Loucy (cell line): ENCODE measurements around the gene TRIO.

Source experiments
- H2AFZ ChIP-seq: fragments of 200-600 bp; sonication (generic); 2 replicates; pipeline ENCODE4 v1.6.0; 2016; ENCODE audit warnings: antibody characterized with exemption, mild to moderate bottlenecking, low read length, moderate library complexity
- H3F3A ChIP-seq: fragments of 200-600 bp; 2 replicates; pipeline ENCODE4 v1.6.0; 2016; ENCODE audit warnings: antibody characterized with exemption, low read depth, mild to moderate bottlenecking
- H3K27me3 ChIP-seq: fragments of 200-600 bp; sonication (generic); 2 replicates; pipeline ENCODE4 v1.6.1; 2014; ENCODE audit warnings: low read length, mild to moderate bottlenecking; ENCODE audit not compliant: insufficient read depth, poor library complexity, severe bottlenecking
- H3K36me3 ChIP-seq: fragments of 200-600 bp; sonication (generic); 2 replicates; pipeline ENCODE4 v1.6.1; 2016; ENCODE audit warnings: low read length; ENCODE audit not compliant: insufficient read depth
- H3K4me1 ChIP-seq: fragments of 200-600 bp; sonication (generic); 2 replicates; pipeline ENCODE4 v1.5.1; 2014; ENCODE audit warnings: low read length, mild to moderate bottlenecking; ENCODE audit not compliant: insufficient read depth, poor library complexity, severe bottlenecking
- H3K4me2 ChIP-seq: fragments of 200-600 bp; sonication (generic); 2 replicates; pipeline ENCODE4 v1.6.0; 2014; ENCODE audit warnings: antibody characterized with exemption, low read length, low read depth, mild to moderate bottlenecking; ENCODE audit not compliant: poor library complexity, severe bottlenecking
- H3K4me3 ChIP-seq: fragments of 200-600 bp; sonication (generic); 2 replicates; pipeline ENCODE4 v1.5.1; 2014; ENCODE audit warnings: low read length, mild to moderate bottlenecking, mixed read lengths; ENCODE audit not compliant: poor library complexity, severe bottlenecking
- H3K79me2 ChIP-seq: fragments of 200-600 bp; sonication (generic); 2 replicates; pipeline ENCODE4 v1.6.1; 2014; ENCODE audit warnings: low read length; ENCODE audit not compliant: insufficient read depth
- H3K9ac ChIP-seq: fragments of 200-600 bp; sonication (generic); 2 replicates; pipeline ENCODE4 v1.6.0; 2014; ENCODE audit warnings: mild to moderate bottlenecking, low read depth, low read length, moderate library complexity; ENCODE audit not compliant: poor library complexity, severe bottlenecking
- H3K9me2 ChIP-seq: fragments of 200-600 bp; sonication (generic); replicated peaks from 2 replicates; pipeline ENCODE4 v1.6.1; 2016; ENCODE audit warnings: low read depth, low read length, mixed read lengths
- H3K9me3 ChIP-seq: fragments of 200-600 bp; sonication (generic); 2 replicates; pipeline ENCODE4 v1.6.1; 2014; ENCODE audit warnings: mild to moderate bottlenecking, antibody characterized with exemption, low read length, low read depth; ENCODE audit not compliant: insufficient read depth
- H4K20me1 ChIP-seq: fragments of 200-600 bp; sonication (generic); 2 replicates; pipeline ENCODE4 v1.6.0; 2014; ENCODE audit warnings: antibody characterized with exemption, low read length, mild to moderate bottlenecking; ENCODE audit not compliant: insufficient read depth, poor library complexity, severe bottlenecking
- EZH2phosphoT487 ChIP-seq: fragments of 200-600 bp; IDR thresholded peaks from 2 replicates; pipeline ENCODE4 v1.6.1; 2018; ENCODE audit warnings: antibody characterized with exemption, mild to moderate bottlenecking, moderate library complexity, borderline replicate concordance
- TF ChIP-seq, protein P1 (sequence below): fragments of 200-600 bp; sonication (generic); conservative IDR thresholded peaks from 2 replicates; pipeline ENCODE4 v1.5.1; 2014; ENCODE audit warnings: mild to moderate bottlenecking, antibody characterized with exemption, low read length

TRIO gene

DNA sequence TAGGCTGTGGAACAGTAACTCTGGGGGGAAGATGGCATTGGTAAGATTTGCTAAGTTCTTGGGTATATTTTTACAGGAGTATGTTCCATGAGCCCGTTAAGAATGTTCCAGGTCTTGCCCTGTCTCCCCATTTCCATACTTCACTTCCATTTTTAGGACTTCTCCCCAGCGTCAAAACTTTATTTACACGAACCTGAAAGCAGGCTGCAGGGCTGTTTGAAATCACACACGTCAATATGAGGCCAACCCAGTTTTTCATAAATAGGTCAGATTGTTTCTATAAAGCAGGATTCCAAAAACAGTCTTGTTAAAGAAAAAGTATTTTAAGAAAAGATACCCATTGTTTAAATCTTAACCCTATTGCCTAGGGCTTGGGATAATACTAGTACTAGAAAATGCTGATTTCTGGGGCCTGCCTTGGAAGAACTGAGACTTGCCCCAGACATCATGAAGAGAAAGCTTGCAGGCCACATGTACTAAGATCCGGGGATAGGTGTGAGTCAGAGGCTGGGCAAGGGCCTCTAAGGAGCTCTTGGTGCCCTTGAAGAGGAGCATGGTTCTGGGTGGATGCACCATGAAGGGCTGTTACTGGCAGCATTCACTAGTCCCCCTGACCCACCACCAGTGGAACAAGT, 24.2 kb downstream of the TRIO start:
- H3K4me1 ChIP-seq = peaks cover 47% of the 10 kb centered on the region
- H2AFZ ChIP-seq = no peak overlapping the region
- no peaks in the 10 kb centered on the region for H3K27me3 ChIP-seq
- peaks cover 99% of the 10 kb centered on the region for H3K79me2 ChIP-seq
- peaks cover 8% of the 10 kb centered on the region; the same call in 1 of the 2 replicates for H3K9me3 ChIP-seq
- no peak overlapping the region for H3K4me3 ChIP-seq
- H3K9ac ChIP-seq = no peak overlapping the region
- H4K20me1 ChIP-seq = peaks cover 41% of the 10 kb centered on the region
- H3K36me3 ChIP-seq = no peaks in the 10 kb centered on the region
- H3K9me2 ChIP-seq = no peaks in the 10 kb centered on the region
- H3F3A ChIP-seq = no peaks in the 10 kb centered on the region
- TF ChIP-seq EZH2phosphoT487 = no peak
- TF ChIP-seq, protein P1, sequence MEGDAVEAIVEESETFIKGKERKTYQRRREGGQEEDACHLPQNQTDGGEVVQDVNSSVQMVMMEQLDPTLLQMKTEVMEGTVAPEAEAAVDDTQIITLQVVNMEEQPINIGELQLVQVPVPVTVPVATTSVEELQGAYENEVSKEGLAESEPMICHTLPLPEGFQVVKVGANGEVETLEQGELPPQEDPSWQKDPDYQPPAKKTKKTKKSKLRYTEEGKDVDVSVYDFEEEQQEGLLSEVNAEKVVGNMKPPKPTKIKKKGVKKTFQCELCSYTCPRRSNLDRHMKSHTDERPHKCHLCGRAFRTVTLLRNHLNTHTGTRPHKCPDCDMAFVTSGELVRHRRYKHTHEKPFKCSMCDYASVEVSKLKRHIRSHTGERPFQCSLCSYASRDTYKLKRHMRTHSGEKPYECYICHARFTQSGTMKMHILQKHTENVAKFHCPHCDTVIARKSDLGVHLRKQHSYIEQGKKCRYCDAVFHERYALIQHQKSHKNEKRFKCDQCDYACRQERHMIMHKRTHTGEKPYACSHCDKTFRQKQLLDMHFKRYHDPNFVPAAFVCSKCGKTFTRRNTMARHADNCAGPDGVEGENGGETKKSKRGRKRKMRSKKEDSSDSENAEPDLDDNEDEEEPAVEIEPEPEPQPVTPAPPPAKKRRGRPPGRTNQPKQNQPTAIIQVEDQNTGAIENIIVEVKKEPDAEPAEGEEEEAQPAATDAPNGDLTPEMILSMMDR = no peak
- no peak overlapping the region for H3K4me2 ChIP-seq

DNA sequence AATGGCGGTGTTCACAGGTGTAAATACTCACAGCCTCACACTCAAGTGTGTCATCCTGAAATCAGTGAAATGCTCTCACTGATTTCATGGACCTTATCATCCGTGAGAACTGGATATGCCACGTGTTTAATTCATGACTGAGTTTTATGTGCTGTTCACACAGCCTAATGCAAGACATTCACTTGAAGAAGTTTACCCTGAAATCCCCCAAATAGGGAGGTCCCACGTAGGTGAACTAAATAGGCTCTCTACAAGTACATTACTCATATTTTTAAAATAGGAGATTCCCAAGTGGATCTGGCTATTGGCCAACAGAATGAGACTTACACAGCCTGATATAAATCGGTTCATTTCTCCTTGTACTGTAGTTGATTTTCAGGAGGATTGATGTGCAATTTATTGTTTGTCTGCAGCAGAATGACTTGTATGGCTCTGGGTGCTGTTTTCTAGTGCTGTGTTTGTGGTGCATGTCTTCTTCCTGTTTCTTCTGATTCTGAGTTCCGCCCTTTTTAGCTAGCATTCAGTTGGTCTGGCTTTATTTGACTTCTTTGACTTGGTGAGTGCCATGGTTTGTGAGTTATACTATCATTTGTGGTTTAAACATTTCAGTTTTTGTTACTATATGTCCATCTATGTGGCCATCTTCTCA, 25.1 kb downstream of the TRIO start:
- peaks cover 8% of the 10 kb centered on the region; the same call in 1 of the 2 replicates for H3K9me3 ChIP-seq
- H3K4me2 ChIP-seq = peak overlapping the region; percentile 46
- H3K9ac ChIP-seq = peak overlapping the region; percentile 5
- H3K4me3 ChIP-seq = peak overlapping the region; percentile 19
- no peak overlapping the region for H2AFZ ChIP-seq
- peaks cover 39% of the 10 kb centered on the region for H4K20me1 ChIP-seq
- no peaks in the 10 kb centered on the region for H3K27me3 ChIP-seq
- H3K79me2 ChIP-seq = peaks cover 99% of the 10 kb centered on the region
- TF ChIP-seq EZH2phosphoT487 = no peak
- TF ChIP-seq, protein P1 = no peak
- no peaks in the 10 kb centered on the region for H3K9me2 ChIP-seq
- no peaks in the 10 kb centered on the region for H3F3A ChIP-seq
- H3K4me1 ChIP-seq = peaks cover 51% of the 10 kb centered on the region
- no peaks in the 10 kb centered on the region for H3K36me3 ChIP-seq

DNA sequence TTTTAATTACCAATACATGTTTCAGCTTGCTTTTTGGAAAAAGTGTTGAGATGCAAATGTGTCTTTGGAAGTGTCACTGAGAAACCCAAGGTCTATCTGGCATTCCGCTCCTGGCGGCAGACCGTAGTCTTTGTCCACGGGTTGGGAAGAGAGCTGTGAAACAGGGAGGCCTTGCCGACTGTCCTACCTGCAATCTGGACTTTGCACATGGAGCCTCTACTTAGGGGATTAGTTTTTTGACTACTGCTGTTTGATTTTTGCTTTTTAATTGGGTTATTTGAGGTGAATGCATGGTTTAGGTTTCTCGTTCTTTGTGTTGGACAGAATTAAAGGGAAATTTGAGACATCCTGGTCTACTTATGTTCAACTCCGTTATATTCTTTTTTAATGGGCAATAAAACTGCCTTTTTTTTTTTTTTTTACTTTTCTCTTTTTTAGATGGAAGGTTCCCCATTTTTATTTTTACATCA, 25.7 kb downstream of the TRIO start:
- Histone ChIP-seq H3K4me3 (peak overlapping the region; percentile 19), H3K79me2 (peaks cover 99% of the 10 kb centered on the region), H3K9me3 (peaks cover 2% of the 10 kb centered on the region; the same call in 1 of the 2 replicates), H3K27me3 (no peaks in the 10 kb centered on the region), H3K9ac (peak overlapping the region; percentile 5), H3K4me1 (peaks cover 57% of the 10 kb centered on the region), H3K9me2 (no peaks in the 10 kb centered on the region), H3F3A (no peaks in the 10 kb centered on the region), H3K36me3 (no peaks in the 10 kb centered on the region), H3K4me2 (peak overlapping the region; percentile 46), H4K20me1 (peaks cover 38% of the 10 kb centered on the region), H2AFZ (no peak overlapping the region)
- TF ChIP-seq, protein P1 = no peak
